C4-2B (cell line): Measurements from ENCODE around the gene KSR2.

Experiments
- CTCF ChIP-seq: fragments of 450-650 bp; conservative IDR thresholded peaks from 2 replicates; pipeline ENCODE4 v1.5.1; 2017; ENCODE audit warnings: mild to moderate bottlenecking
- ZFX ChIP-seq: fragments of 450-650 bp; IDR thresholded peaks from 2 replicates; pipeline ENCODE4 v1.6.1; 2017

- TF ChIP-seq CTCF = no peak
- no peak for TF ChIP-seq ZFX
These were observed 512.7 kb downstream of the KSR2 start for GRCh38 chr12:117456076-117456475.
